DMS114 treated with DMSO at 0.1 percent for 48 hours (cell line): ENCODE results near the gene CLEC4E.
"Not testable (repeated sequence)": the region's sequence is repeated elsewhere in the genome, so short reads cannot be mapped to it uniquely, and the experiment has no call there.

Experiments used
- DNase-seq: peaks from one replicate; lab custom pipeline; 2025; ENCODE audit not compliant: unreplicated experiment; lab: John Stamatoyannopoulos, UW

The CLEC4E gene

DNA sequence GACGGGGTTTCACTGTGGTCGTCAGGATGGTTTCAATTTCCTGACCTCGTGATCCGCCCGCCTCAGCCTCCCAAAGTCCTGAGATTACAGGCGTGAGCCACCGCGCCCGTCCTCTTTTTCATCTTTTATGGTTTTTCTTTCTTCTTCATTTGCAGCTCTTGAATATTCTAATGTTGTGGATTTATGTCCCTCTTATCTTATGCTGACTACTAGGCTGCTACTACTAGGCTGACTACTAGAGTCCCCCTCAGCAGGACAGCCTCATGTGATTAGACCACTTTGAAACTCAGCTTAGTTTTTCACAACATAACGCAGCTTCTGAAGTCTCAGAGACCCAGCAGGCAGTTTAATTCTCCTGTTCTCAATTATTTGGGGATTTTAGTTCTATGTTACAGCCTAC, 857 bp upstream of the CLEC4E start:
- no peak for DNase-seq

GRCh38 chr12:8537820-8538219, 2.9 kb downstream of the CLEC4E start:
- peak; percentile 30 for DNase-seq

DNA sequence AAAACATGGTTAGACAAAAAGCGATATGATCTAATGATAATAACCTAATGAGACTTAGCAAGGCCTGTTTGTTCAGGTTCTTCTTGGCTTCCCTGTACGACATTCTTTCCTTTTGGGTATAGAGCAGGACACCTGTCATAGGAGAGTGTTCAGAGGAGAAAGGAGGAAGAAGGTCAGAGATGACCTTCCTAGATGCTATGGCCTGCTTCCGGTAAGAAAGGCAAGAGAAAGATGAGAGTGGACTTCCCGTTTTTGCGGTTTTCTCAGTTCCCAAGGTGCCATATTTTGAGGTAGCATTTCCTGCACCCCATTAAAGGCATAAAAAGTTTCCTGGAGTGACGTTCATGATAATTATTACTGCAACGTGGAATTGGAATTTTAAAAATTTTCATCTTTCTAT, 8.7 kb downstream of the CLEC4E start:
- no peak for DNase-seq

- no peak for DNase-seq
Observed at GRCh38 chr12:8527250-8528130, 13.2 kb downstream of the CLEC4E start.

DNA sequence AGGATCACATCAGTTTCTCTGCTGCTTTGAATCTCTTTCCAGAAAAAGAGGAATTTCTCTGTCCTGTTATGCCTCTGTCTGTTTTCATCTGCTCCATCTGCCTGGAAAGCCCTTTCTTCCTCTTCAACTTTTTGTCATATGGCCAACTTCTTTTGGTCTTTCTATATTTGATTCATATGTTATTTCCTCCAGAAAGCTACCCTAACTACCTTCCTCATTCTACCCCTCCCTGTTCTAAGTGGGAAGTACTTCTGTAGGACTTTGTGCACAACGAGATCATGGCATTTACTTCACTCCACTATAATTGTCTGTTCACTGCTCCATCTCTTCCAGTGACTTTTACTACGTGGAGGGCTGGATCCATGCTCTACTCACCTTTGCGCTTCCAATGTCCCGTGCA, 21.5 kb downstream of the CLEC4E start:
- DNase-seq: no peak

GRCh38 chr12:8517971-8518370, 22.7 kb downstream of the CLEC4E start:
- no peak for DNase-seq

- no peak for DNase-seq
Observed at GRCh38 chr12:8513256-8513655, 27.4 kb downstream of the CLEC4E start, which contains the start of gene CLEC4D. Gene CLEC4D (plus strand): TSS chr12:8513503. CDS start chr12:8513733, 230 bp downstream.

DNA sequence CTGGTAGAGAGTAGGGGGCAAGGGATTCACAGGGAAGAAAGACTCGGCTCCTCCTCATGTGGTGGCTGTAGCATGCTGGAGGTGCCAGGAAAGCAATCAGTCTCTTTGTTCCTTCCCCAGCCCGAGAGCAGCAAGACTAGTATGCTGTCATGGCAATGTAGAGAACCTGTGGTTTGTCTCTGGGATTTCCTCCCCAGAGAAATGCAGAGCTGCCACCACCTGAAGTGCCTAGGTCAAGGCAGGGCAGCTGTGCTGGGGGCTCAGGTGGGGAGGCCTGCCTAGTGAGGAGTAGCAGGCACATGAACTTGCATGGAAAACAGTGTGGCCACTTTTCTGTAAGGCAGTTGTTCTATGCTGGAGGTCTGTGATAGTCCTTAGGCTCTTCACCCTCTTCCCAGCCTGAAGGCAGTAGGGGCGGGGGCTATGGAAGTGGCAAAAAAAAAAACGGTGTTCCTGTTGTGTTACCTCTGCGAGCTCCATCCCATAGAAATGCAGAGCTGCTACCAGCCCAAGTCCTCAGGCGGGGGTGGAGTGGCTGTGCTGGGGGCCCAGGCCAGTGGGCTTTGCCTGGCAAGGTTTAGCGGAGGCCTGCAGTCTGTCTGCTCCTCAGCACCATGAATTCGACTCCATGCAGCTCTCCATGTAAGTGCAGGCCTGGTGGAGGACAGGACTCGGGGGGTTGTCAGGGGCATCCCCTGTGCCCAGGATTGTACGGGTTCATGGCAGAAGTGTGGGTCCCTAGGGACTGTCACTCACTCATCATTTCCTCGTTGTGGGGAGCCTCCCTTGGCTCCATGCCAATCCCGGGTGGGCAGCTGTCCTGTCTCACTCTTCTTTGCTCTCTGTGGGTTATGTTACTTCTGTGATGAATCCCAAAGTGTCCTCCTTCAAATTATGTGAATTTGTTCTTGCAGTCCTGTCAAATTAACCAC, 31.5 kb downstream of the CLEC4E start:
- DNase-seq: no peak

- DNase-seq: no peak
Observed at GRCh38 chr12:8508223-8508622, 32.5 kb downstream of the CLEC4E start.

- no peak for DNase-seq
Observed at GRCh38 chr12:8507596-8507995, 33.1 kb downstream of the CLEC4E start.

GRCh38 chr12:8504351-8504750, 36.4 kb downstream of the CLEC4E start:
- no peak for DNase-seq

DNA sequence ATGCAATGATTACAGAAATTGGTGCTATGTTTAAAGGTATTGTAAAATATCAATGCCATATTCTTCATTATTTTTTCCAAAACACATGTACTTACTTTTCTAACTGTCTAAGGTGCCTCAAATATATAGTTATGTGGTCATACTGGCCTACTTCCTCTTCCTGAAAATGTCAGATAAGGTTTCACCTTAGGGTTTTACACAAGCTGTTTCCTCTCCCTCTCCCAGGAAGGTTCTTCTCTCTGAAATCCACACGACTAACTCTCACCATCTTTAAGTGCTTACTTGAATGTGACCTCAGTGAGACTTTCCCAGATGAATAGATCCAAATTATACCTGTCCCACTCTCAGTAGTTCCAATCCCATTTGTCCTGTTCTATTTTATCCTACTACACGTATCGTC, 39.0 kb downstream of the CLEC4E start:
- DNase-seq: no peak

- DNase-seq: no peak
Observed at GRCh38 chr12:8499616-8500015, 41.1 kb downstream of the CLEC4E start.

- DNase-seq: not testable (repeated sequence)
Observed at GRCh38 chr12:8496074-8496473, 44.6 kb downstream of the CLEC4E start.

GRCh38 chr12:8495671-8496070, 45.0 kb downstream of the CLEC4E start:
- DNase-seq: not testable (repeated sequence)

DNA sequence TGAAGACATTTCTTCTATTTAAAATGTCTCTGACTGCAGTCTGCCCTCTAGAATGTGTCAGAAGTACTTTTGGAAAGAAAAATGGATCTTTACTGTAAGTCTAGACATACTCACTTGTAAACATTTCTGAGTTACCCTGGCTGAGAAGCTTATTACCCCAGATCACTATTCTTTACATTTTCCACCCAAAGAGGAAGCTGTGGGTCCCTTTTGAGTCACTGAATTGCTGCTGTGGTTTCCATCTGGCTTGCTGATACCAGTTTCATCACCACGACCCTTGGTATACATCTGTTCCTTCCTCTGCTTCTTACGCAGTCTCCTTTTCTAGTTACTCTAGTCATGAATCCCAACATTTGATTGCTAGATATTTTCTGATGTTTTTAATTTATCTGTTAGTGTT, 47.6 kb downstream of the CLEC4E start:
- no peak for DNase-seq

DNA sequence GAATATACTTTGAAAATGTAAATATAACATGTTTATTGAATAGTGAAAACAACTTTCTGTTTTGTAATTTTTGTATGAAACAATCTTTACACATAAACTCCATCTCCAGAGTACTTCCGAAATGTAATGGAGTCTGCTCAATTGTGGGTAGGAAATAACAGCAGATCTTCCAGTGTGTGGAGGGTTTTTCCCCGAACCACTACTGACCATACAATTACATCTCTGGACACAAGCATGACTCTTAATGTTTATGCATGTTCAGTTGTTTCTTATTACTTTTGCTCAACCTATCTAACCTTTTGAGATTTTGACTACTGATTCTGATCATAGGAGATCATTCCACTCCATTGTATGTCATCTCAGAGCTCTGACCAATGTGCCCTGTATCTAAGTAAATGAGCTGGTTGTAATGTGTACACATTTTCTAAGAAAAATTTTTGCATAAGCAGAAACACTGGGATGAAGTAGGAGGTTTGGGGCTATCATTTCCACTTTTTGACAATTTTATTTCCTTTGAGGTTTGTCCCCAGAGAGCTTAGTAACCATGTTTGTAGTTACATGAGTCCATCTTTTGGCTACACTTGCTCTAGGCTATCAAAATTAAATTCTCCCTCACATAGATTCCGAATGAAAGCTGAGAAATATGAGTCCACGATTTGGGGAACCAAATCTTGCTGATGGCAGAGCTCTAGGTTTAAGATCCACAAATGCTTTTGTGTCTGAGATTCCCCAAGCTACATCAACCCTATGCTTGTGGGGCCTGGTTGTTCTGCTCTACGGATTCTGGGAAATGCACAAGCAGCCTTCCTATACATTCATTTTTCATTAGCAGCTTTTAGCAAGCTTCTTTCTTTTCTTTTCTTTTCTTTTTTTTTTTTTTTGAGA, 48.8 kb downstream of the CLEC4E start:
- no peak for DNase-seq
